Kidney capillary endothelial cell (primary cell): ENCODE results near the gene ATP6V0A1.
A peak's percentile ranks its signal among the peaks of the same experiment; 100 is the strongest.
"Not testable (repeated sequence)": the region's sequence is repeated elsewhere in the genome, so short reads cannot be mapped to it uniquely, and the experiment has no call there.

Experiments
- DNase-seq: peaks from one replicate; pipeline ENCODE4 v3.0.0-alpha.2; 2018; ENCODE audit warnings: low spot score

Gene ATP6V0A1

DNA sequence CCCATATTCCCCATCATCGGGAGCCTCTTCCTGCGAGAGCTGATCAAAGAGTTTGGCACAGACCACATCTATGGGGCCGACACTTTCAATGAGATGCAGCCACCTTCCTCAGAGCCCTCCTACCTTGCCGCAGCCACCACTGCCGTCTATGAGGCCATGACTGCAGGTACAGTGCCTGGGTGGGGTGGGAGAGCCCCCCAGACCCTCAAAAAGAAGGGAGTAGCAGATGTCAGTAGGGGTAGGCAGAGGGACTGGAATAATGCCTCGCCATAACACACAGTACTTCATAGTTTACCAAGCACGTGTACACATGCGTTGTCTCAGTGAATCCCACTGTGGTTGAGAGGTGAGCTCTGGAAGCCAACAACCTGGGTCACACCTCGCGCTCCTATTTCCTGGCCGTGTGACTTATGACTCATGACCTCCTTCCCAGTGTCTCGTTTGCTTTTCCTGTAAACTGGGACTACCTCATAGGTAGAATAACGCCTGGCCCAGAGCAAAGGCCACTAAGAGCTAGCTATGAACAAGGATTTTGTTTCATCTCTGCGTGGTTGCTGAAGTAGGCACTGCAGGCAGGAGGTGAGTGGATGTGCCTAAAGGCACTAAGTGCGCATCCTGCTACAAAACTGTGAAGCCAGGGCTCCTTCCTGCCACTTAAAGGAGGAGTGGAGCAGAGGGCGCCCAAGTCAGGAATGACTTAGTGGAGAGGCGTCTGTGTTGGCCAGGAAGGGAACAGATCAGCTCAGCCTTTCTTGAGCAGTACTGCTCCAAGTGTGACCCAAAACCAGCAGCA lies 82.6 kb downstream of the ATP6V0A1 start:
- DNase-seq = peak; percentile 52

DNA sequence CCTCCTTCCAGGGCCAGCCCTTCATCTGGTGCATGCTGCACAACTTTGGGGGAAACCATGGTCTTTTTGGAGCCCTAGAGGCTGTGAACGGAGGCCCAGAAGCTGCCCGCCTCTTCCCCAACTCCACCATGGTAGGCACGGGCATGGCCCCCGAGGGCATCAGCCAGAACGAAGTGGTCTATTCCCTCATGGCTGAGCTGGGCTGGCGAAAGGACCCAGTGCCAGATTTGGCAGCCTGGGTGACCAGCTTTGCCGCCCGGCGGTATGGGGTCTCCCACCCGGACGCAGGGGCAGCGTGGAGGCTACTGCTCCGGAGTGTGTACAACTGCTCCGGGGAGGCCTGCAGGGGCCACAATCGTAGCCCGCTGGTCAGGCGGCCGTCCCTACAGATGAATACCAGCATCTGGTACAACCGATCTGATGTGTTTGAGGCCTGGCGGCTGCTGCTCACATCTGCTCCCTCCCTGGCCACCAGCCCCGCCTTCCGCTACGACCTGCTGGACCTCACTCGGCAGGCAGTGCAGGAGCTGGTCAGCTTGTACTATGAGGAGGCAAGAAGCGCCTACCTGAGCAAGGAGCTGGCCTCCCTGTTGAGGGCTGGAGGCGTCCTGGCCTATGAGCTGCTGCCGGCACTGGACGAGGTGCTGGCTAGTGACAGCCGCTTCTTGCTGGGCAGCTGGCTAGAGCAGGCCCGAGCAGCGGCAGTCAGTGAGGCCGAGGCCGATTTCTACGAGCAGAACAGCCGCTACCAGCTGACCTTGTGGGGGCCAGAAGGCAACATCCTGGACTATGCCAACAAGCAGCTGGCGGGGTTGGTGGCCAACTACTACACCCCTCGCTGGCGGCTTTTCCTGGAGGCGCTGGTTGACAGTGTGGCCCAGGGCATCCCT lies 84.8 kb downstream of the ATP6V0A1 start:
- no peak for DNase-seq

DNA sequence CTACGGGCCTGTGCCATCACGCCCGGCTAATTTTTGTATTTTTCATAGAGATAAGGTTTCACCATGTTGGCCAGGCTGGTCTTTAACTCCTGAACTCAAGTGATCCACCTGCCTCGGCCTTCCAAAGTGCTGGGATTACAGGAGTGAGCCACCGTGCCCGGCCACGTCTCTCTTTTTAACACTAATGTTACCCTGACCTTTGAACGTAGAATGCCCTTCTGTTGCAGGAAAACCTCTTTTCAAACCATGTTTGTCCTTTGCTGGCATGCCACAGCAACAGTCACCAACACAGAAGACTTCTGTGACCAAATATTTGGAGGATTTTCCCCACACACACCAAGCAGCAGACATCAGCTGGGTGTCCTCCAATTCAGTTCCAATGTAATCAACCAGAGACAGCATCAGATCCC lies 86.2 kb downstream of the ATP6V0A1 start:
- DNase-seq = no peak

DNA sequence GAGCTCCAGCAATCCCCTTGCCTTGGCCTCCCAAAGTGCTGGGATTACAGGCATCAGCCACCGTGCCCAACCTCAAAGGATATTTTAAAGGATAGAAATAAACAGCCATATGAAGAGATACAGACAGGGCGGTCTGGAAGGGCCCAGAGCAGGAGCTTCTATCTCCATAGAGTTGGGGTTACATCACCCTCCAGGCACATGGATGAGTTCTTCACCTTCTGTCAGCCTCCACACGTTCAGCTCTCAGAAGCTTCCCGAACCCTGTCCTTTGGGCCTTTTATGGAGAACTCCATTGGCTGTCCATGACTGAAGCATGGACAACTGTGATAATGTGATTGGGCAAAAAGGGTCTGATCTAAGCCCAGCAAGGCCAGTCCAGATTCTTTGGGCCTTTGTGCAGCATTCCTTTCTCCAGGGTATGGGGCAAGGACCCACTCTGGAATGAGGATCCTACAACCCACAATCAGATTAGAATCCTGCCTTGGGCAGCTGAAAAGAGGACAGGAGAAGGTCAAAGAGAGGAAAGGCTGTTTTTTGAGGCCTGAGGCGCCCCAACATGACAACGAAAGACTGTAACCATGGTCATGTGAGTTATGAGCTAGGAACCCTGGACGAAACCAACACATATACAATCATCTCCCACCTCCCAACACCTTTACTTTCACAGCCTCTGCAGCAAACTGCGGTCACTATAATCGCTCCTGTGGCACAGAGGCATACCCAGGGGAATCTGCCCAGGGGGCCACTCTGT lies 87.3 kb downstream of the ATP6V0A1 start:
- DNase-seq = not testable (repeated sequence)

DNA sequence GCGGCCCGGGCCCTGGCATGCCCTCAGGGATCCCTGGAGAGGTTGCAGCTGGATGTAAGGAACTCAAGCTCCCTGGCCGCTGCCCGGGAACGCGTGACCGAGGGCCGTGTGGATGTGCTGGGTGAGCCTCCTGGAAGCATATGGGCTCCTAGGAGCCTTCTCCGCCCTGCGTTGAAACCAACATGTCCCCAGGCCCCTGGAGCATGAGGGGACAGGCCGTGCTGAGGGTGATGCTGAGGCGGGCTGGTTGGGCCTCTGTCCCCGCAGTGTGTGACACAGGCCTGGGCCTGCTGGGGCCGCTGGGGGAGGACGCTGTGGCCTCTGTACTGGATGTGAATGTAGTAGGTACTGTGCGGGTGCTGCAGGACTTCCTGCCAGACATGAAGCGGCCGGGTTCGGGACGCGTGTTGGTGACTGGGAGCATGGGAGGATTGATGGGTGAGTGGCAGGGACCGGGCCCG lies 88.4 kb downstream of the ATP6V0A1 start:
- no peak for DNase-seq

DNA sequence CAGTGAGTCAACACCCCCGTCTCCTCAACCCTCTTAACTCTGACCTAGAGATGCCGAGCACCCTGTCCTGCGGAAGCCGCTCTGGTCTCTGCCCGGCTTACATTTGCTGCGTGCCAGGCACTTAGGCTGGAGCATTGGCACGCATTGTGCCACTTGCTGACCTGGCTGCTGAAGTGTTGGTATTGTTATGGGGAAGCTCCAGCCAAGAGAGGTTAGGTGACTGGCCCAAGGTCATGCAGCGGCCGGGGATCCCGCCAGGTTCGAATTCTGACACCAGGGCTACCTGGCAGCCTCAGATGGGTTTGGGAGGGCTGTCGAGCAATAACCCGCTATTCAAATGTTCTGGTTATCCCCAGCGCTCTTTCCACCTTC lies 89.0 kb downstream of the ATP6V0A1 start:
- DNase-seq = no peak

DNA sequence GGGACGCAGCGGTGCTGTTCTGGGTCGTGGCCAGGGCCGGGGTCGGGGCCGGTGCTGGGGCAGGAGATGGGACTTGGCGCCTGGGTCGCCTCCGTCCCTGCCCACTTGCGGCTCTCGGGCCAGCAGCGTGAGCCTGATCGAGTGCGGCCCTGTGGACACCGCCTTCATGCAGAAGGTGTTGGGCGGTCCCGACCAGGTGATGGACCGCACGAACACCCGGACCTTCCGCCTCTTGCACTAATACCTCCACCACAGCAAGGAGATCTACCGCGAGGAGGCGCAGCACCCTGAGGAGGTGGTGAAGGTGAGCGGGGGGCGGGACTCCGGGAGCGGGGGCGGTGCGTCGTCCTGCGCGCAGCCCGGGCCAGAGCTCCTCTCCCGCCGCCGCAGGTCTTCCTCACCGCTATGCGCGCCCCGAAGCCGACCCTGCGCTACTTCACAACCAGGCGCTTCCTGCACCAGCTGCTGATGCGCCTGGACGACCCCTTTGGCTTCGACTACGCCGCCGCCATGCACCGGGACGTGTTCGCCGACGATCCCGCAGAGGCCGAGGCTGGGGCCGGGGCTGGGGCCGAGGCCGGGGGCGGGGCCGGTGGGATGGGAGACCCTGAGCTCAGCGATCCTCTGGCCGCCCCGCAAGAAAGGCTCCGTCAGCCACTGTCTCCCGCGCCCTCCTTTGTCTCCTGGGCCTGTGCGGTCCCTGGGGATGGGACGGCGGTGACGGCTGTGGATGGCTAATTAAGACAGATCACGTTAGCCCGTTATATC lies 89.6 kb downstream of the ATP6V0A1 start:
- DNase-seq = no peak

DNA sequence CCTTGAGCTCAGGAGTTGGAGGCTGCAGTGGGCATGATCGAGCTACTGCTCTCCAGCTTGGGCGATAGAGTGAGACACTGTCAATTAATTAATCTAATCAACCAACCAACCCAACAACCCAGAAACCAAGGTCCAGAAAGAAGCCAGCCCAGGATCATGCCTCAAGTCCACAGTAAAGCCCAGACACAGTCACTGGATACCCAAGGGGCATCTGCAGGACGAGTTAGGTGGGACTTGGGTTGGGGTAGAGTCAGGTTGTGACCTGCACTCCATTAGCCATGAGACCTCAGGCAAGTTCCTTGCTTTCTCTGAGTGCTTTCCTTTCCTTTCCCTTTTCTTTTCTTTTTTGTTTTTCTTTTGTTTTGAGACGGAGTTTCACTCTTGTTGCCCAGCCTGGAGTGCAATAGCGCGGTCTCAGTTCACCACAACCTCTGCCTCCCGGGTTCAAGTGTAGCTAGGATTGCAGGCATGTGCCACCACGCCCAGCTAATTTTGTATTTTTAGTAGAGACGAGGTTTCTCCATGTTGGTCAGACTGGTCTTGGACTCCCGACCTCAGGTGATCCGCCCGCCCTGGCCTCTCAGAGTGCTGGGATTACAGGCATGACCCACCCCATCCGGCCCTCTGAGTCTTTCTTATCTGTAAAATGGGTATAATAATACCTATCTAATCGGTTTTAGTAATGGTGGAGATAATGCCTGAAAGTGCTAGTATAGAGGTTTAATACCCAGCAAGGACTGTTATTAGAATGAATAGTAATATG lies 90.5 kb downstream of the ATP6V0A1 start:
- DNase-seq = no peak

DNA sequence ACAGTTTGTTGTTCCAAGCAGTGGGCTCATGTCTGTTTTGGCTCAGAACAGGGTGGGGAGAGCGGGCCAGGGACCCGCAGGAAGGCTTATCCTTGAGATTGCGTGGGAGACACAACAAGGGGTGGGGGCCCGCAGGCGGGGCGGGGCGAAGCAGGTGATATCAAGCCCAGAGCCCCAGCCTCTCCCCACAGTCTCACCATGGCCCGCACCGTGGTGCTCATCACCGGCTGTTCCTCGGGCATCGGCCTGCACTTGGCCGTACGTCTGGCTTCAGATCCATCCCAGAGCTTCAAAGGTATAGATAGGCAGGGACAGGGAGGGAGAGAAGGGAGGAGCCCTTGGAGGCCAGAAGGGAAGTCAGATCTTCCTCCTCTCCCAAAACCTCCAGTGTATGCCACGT lies 94.1 kb downstream of the ATP6V0A1 start, which contains the start of gene HSD17B1:
HSD17B1 (plus strand) TSS at position 188 of the 400 bp plus-strand sequence; CDS start at position 199, 11 bp downstream.
- DNase-seq = not testable (repeated sequence)

DNA sequence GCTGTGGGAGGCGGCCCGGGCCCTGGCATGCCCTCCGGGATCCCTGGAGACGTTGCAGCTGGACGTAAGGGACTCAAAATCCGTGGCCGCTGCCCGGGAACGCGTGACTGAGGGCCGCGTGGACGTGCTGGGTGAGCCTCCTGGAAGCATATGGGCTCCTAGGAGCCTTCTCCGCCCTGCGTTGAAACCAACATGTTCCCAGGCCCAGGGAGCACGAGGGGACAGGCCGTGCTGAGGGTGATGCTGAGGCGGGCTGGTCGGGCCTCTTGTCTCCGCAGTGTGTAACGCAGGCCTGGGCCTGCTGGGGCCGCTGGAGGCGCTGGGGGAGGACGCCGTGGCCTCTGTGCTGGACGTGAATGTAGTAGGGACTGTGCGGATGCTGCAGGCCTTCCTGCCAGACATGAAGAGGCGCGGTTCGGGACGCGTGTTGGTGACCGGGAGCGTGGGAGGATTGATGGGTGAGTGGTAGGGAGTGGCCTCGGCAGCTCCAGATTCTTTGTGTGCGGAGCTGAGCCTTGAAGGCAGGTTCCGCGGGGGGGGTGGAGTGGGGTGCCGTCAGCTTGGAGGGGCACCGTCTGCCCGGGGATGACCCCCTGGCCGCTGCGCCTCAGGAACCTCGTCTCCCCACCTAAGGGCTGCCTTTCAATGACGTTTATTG lies 94.6 kb downstream of the ATP6V0A1 start:
- no peak for DNase-seq

DNA sequence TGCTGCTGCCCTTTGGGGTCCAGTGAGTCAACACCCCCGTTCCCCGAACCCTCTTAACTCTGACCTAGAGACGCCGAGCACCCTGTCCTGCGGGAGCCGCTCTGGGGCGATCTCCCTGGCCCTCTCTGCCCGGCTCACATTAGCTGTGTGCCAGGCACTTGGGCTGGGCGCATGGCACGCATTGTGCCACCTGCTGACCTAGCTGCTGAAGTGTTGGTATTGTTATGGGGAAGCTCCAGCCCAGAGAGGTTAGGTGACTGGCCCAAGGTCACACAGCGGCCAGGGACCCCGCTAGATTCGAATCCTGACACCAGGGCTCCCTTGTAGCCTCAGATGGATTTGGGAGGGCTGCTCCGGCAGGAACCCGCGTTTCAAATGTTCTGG lies 95.2 kb downstream of the ATP6V0A1 start:
- DNase-seq = no peak

DNA sequence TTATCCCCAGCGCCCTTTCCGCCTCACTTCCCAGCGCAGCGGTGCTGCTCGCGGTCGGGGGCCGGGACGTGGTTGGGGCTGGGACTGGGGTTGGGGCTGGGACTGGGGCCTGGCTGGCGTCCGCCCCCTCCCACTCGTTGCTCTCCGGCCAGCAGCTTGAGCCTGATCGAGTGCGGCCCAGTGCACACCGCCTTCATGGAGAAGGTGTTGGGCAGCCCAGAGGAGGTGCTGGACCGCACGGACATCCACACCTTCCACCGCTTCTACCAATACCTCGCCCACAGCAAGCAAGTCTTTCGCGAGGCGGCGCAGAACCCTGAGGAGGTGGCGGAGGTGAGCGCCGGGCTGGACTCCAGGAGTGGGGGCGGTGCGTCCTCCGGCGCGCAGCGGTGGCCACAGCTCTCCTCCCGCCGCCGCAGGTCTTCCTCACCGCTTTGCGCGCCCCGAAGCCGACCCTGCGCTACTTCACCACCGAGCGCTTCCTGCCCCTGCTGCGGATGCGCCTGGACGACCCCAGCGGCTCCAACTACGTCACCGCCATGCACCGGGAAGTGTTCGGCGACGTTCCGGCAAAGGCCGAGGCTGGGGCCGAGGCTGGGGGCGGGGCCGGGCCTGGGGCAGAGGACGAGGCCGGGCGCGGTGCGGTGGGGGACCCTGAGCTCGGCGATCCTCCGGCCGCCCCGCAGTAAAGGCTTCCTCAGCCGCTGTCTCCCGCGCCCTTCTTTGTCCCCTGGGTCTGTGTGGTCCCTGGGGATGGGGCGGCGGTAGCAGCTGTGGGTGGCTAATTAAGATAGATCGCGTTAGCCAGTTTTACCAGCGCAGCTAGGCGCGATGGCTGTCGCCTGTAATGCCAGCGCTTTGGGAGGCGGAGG lies 95.8 kb downstream of the ATP6V0A1 start:
- peak; percentile 80 for DNase-seq

DNA sequence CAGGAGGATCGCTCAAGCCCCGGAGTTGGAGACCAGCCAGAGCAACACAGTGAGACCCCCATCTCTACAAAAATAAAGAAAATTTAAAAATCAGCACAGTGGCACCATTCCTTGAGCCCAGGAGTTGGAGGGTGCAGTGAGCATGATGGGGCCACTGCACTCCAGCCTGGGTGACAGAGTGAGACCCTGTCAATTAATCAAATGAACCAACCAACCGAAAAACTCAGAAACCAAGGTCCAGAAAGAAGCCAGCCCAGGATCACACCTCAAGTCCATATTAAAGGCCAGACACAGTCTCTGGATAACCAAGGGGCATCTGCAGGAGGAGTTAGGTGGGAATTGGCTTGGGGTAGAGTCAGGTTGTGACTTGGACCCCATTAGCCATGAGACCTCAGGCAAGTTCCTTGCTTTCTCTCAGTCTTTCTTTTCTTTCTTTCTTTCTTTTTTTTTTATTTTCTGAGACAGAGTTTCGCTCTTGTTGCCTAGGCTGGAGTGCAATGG lies 96.5 kb downstream of the ATP6V0A1 start:
- DNase-seq = no peak

DNA sequence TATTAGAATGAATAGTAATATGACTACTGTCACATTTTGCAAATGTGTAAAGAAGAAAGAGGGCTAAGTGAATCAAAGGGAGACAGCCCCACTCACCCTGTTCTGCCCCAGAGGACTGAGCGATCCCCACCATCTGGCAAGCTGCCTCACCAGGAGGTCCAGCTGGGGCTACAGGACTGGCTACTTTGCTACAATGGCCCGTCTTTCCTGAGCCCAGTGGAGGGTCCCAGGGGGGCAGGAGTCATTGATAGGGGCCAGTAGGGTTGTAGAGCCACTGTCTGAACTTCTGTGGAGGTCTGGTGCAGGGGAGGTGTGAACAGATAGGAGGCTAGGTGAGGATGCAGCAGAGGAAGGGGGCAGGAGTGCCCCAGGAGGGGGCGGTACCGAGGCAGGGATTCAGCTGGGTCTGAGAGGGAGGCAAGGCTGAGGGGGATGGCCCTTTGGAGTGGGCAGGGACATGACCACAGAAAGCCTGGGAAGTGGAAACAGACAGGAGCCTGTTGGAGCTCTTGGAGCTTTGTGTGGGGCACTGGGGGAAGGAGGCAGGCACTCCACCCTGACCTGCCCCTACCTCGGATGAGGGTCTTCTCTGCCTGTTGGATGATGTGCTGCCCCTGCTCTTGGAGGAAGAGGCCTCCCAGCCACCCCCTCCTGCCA lies 97.4 kb downstream of the ATP6V0A1 start:
- DNase-seq = not testable (repeated sequence)

DNA sequence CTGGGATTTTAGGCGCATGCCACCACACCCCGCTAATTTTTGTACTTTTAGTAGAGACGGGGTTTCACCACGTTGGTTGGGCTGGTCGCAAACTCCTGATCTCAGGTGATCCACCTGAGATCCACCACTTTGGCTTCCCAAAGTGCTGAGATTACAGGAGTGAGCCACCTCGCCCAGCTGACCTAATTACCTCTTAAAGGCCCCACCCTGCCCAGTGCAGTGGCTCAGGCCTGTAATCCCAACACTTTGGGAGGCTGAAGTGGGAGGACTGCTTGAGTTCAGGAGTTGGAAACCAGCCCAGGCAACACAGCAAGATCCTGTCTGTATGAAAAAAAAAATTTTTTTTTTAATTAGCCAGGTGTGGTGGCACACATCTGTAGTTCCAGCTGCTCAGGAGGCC lies 100.4 kb downstream of the ATP6V0A1 start:
- DNase-seq = no peak

DNA sequence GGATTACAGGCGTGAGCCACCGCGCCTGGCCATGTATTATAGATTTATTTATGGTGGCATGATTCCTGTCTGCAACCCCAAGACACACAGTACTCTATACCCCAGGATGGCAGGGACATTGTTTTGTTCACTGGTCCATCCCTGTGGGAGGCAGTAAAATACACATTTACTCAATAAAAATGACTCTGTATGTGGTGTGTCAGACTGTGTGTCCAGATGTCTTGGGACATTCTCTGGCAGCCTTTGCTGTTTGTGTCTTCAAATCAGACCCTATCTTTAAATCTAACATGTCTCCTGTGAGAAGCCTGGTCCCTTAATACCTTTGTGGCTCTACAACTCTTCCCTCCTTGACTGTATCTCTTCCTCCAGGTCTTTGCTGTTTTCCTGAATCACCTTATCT lies 101.6 kb downstream of the ATP6V0A1 start:
- no peak for DNase-seq

DNA sequence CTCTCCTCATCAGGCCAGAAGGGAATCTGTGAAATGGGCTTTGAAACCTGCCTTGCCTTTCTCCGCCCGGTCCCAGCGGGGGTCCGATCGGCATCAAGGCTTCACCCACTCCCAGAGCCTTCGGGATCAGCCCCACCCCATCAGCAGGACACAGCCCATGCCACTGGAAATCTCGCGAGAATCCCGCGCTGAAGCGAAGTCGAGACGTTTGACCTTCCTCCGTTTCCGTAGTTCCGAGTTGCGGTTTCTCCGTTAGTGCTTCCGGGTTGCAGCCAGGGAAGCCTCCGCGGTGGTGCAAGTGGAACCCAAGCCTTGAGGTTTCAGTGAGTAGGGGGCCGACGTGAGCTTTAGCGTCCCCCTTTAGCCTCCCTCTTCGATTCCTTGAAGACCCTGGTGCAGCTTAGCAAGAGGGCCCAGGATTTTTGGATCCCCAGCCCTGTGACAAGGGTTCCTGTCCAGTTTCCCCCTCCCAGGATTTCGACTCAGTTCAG lies 103.3 kb downstream of the ATP6V0A1 start, which contains the start of gene COASY:
COASY (plus strand) TSS at position 252 of the 491 bp plus-strand sequence. CDS start 475 bp downstream, outside the sequence.
- DNase-seq = peak; percentile 97
